Breast epithelium (tissue), 3 donors: ENCODE measurements around the gene POLR2H.

Source experiments
- CTCF ChIP-seq, 3 donors: fragments of 450-650 bp; IDR thresholded peaks; one replicate each; pipeline ENCODE4 v1.5.1; 2016 to 2017; ENCODE audit warnings: antibody characterized with exemption in 3 of 3, mild to moderate bottlenecking in 3 of 3, moderate library complexity in 3 of 3
- POLR2AphosphoS5 ChIP-seq, 3 donors: sonication (generic); formaldehyde crosslinking; IDR thresholded peaks; one replicate each; pipeline ENCODE4 v1.6.1; 2017; ENCODE audit warnings: antibody characterized with exemption in 3 of 3

GRCh38 chr3:184375747-184376461 lies 14.4 kb downstream of the POLR2H start:
- TF ChIP-seq CTCF (IDR thresholded peaks at IDR 0.05) (no peak), POLR2AphosphoS5 (IDR thresholded peaks at IDR 0.05) (no peak)
